GM12801 (cell line): ENCODE data around the gene ADAP1.

Experiments used
- TF ChIP-seq, protein P1 (sequence below): IDR thresholded peaks from one replicate; pipeline ENCODE4 v1.5.1; 2011; ENCODE audit warnings: control low read depth; ENCODE audit not compliant: insufficient read length; ENCODE audit errors: extremely low read depth

The ADAP1 gene

DNA sequence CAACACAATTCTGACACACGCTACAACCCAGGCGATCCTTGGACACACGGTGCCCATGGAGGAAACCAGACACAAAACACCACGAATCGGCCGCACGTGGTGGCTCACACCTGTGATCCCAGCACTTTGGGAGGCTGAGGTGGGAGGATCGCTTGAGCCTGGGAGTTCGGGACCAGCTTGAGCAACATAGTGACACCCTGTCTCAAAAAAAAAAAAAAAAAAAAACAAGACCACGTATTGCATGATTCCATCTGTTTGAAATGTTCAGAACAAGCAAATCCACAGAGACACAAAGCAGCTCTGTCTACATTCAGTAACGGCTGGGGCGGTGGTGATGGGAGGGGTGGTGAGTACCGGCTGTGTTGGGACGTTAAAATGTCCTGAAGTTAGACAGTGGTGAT, 25.2 kb downstream of the ADAP1 start:
- TF ChIP-seq, protein P1, sequence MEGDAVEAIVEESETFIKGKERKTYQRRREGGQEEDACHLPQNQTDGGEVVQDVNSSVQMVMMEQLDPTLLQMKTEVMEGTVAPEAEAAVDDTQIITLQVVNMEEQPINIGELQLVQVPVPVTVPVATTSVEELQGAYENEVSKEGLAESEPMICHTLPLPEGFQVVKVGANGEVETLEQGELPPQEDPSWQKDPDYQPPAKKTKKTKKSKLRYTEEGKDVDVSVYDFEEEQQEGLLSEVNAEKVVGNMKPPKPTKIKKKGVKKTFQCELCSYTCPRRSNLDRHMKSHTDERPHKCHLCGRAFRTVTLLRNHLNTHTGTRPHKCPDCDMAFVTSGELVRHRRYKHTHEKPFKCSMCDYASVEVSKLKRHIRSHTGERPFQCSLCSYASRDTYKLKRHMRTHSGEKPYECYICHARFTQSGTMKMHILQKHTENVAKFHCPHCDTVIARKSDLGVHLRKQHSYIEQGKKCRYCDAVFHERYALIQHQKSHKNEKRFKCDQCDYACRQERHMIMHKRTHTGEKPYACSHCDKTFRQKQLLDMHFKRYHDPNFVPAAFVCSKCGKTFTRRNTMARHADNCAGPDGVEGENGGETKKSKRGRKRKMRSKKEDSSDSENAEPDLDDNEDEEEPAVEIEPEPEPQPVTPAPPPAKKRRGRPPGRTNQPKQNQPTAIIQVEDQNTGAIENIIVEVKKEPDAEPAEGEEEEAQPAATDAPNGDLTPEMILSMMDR, result no peak

- TF ChIP-seq, protein P1, result no peak
Observed at GRCh38 chr7:927031-927671, 27.3 kb downstream of the ADAP1 start.

- TF ChIP-seq, protein P1, result no peak
Observed at GRCh38 chr7:926061-927030, 28.1 kb downstream of the ADAP1 start.

- TF ChIP-seq, protein P1, result no peak
Observed at GRCh38 chr7:925601-926000, 28.9 kb downstream of the ADAP1 start.

DNA sequence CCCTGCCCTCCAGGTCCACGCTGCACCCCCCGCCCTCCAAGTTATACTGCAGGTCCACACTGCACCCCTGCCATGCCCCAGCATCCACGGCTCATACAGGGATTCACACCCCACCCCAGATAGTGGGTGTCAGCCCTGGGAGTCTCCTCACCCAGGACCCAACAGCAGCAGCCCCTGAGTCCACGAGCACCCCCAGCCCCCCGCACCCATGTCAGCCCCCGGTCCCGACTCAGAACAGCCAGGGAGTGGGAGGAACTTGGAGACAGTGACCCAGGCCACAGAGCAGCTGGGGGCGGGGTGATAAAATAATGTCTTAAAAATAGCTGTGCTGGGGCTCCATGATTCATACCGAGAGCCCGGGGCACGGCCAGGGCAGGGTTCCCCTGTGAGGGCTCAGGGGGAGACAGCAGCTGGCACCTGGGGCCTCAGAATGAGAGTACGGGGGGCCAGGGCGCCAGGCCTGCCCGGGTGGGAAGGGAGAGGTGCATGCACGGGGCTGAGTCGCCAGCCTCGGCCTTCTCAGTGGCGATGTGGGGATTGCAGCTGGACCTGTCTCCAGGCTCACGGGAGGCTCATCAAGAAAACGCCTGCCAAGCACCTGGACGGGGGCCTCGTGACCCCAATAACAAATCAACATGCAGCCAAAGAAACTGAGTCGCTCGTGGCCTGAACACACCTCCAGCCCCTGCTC, 29.8 kb downstream of the ADAP1 start:
- TF ChIP-seq, protein P1, result no peak

DNA sequence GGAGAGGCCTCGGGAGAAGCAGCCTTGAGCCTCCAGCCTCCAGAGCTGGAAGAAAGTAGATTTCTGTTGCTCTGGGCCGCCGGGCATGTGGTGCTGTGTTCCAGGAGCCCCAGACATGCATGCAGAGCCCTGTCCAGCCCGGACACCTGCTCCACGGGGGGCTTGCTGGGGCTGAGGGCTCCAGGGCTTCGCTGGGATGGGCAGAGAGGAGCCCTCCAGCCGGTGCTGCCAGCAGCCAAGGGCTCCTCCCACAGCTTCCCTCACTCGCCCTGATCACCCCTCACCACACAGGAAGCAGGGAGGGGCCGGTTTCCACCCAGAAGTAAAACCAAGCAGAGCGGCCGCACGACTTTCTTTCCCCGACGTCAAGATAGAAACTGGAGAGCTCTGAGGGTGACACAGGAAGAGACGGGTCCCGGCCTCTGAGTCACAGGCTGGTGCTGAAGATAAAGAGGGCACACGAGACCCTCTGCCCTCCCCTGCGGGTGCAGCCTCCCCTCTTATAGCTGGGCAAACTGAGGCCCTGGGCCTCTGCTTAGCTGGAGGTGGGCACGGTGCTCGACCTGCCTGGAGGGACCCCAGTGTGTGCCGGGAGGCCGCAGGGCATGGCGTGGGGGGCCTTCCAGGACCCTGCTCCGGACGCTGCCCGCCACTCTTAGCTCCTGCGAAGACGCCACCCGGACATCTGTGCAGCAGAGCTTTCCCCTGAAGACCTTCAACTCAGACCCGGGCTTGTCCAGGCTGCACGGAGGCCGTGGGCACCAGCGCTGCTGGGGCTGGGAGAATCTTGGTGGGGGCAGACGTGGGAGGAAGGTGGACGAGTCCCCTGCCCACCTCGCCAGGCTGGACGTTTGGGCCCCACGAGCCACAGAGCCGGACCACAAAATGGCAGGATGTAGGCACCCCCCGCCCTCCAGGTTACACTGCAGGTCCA, 31.1 kb downstream of the ADAP1 start:
- TF ChIP-seq, protein P1, result no peak
